ENCODE results near the gene SINHCAF. TPM values are rescaled to one million over a fixed set of nuclear protein-coding genes. Genes with fewer than 3 reads are reported as not detected.

SINHCAF gene
- total and polyA plus RNA-seq, 2 of the 8 experiments (the other 6 are each of a cell fraction or from before 2014, with no cell fraction given), result 138 to 576 TPM

GRCh38 chr12:31326736-31327659 lies 1.0 kb upstream of the SINHCAF start (continued):
- TF ChIP-seq ATF2 (IDR thresholded peaks at IDR 0.05; ENCODE audit: low read length), result no peak
- TF ChIP-seq, protein P1, sequence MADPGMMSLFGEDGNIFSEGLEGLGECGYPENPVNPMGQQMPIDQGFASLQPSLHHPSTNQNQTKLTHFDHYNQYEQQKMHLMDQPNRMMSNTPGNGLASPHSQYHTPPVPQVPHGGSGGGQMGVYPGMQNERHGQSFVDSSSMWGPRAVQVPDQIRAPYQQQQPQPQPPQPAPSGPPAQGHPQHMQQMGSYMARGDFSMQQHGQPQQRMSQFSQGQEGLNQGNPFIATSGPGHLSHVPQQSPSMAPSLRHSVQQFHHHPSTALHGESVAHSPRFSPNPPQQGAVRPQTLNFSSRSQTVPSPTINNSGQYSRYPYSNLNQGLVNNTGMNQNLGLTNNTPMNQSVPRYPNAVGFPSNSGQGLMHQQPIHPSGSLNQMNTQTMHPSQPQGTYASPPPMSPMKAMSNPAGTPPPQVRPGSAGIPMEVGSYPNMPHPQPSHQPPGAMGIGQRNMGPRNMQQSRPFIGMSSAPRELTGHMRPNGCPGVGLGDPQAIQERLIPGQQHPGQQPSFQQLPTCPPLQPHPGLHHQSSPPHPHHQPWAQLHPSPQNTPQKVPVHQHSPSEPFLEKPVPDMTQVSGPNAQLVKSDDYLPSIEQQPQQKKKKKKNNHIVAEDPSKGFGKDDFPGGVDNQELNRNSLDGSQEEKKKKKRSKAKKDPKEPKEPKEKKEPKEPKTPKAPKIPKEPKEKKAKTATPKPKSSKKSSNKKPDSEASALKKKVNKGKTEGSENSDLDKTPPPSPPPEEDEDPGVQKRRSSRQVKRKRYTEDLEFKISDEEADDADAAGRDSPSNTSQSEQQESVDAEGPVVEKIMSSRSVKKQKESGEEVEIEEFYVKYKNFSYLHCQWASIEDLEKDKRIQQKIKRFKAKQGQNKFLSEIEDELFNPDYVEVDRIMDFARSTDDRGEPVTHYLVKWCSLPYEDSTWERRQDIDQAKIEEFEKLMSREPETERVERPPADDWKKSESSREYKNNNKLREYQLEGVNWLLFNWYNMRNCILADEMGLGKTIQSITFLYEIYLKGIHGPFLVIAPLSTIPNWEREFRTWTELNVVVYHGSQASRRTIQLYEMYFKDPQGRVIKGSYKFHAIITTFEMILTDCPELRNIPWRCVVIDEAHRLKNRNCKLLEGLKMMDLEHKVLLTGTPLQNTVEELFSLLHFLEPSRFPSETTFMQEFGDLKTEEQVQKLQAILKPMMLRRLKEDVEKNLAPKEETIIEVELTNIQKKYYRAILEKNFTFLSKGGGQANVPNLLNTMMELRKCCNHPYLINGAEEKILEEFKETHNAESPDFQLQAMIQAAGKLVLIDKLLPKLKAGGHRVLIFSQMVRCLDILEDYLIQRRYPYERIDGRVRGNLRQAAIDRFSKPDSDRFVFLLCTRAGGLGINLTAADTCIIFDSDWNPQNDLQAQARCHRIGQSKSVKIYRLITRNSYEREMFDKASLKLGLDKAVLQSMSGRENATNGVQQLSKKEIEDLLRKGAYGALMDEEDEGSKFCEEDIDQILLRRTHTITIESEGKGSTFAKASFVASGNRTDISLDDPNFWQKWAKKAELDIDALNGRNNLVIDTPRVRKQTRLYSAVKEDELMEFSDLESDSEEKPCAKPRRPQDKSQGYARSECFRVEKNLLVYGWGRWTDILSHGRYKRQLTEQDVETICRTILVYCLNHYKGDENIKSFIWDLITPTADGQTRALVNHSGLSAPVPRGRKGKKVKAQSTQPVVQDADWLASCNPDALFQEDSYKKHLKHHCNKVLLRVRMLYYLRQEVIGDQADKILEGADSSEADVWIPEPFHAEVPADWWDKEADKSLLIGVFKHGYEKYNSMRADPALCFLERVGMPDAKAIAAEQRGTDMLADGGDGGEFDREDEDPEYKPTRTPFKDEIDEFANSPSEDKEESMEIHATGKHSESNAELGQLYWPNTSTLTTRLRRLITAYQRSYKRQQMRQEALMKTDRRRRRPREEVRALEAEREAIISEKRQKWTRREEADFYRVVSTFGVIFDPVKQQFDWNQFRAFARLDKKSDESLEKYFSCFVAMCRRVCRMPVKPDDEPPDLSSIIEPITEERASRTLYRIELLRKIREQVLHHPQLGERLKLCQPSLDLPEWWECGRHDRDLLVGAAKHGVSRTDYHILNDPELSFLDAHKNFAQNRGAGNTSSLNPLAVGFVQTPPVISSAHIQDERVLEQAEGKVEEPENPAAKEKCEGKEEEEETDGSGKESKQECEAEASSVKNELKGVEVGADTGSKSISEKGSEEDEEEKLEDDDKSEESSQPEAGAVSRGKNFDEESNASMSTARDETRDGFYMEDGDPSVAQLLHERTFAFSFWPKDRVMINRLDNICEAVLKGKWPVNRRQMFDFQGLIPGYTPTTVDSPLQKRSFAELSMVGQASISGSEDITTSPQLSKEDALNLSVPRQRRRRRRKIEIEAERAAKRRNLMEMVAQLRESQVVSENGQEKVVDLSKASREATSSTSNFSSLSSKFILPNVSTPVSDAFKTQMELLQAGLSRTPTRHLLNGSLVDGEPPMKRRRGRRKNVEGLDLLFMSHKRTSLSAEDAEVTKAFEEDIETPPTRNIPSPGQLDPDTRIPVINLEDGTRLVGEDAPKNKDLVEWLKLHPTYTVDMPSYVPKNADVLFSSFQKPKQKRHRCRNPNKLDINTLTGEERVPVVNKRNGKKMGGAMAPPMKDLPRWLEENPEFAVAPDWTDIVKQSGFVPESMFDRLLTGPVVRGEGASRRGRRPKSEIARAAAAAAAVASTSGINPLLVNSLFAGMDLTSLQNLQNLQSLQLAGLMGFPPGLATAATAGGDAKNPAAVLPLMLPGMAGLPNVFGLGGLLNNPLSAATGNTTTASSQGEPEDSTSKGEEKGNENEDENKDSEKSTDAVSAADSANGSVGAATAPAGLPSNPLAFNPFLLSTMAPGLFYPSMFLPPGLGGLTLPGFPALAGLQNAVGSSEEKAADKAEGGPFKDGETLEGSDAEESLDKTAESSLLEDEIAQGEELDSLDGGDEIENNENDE (IDR thresholded peaks at IDR 0.05; ENCODE audit: insufficient replicate concordance, low read length), result no peak
- no peak for TF ChIP-seq GABPA (IDR thresholded peaks at IDR 0.05; ENCODE audit: borderline replicate concordance, insufficient read depth, low read length)
- no peak for TF ChIP-seq JUND (IDR thresholded peaks at IDR 0.05; ENCODE audit: low read length)
- no peak for TF ChIP-seq HDAC2 (IDR thresholded peaks at IDR 0.05; ENCODE audit: borderline replicate concordance in 1 of 2, low read depth in 2 of 2, low read length in 2 of 2)
- TF ChIP-seq EGR1 (IDR thresholded peaks at IDR 0.05; ENCODE audit: borderline replicate concordance, low read depth, low read length), result no peak
- no peak for TF ChIP-seq HDAC6 (IDR thresholded peaks at IDR 0.05; ENCODE audit: low read depth, low read length)
